ENCODE data around the gene MYO1D.
"Not testable (repeated sequence)": the region's sequence is repeated elsewhere in the genome, so short reads cannot be mapped to it uniquely, and the experiment has no call there.

MYO1D gene

DNA sequence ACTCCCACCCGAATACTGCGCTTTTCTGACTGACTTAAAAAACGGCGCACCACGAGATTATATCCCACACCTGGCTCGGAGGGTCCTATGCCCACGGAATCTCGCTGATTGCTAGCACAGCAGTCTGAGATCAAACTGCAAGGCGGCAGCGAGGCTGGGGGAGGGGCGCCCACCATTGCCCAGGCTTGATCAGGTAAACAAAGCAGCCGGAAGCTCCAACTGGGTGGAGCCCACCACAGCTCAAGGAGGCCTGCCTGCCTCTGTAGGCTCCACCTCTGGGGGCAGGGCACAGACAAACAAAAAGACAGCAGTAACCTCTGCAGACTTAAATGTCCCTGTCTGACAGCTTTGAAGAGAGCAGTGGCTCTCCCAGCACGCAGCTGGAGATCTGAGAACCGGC is 10.5 kb upstream of the MYO1D start:
- not testable (repeated sequence) for DNase-seq

DNA sequence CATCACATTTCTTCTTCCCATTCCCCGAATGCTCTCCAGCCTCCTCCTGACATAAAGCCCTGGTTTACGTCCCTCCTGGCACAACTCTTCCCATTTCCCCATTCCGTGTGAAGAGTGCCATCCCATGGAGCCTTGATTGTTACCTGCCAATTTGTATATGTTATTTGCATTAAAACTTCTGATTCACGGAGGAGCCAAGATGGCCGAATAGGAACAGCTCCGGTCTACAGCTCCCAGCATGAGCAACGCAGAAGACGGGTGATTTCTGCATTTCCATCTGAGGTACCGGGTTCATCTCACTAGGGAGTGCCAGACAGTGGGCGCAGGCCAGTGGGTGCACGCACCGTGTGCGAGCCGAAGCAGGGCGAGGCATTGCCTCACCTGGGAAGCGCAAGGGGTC is 10.0 kb upstream of the MYO1D start:
- not testable (repeated sequence) for DNase-seq

DNA sequence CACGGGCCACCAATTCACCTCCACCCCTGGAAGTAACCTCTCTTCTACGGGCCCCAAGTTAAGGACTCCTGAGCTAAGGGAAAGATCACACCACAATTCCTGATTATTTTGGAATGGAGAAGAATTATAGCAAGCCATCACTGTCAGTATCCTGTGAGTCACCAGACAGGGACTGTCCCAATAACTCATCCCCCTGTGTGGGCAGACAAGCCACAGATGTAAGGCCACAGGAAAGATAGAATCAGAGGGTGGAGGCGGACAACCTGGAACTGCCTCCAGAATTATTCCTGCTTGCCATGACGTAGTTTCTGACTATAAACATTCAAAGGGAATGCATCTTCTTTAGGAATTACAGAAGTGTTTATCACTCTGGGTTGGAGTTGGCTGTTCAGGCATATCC is 5.8 kb upstream of the MYO1D start:
- DNase-seq: no peak

DNA sequence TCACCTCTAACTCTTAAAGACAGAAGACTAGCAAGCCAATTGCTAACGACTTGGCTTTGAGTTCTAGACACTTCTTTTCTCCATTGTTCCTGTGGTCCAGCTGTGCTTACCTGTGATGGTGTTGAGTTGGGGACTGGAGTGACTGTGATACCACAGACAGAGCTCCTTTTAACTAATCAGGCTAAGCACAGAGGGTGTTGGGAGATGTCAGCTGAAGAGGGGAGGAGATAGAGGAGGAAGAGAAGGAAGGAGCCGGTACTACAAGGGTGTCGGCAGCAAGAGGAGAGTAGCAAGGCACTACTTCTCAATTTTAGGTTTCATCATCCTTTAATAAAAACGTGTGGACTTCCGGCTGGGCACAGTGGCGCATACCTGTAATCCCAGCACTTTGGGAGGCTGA is 5.1 kb upstream of the MYO1D start:
- no peak for DNase-seq

DNA sequence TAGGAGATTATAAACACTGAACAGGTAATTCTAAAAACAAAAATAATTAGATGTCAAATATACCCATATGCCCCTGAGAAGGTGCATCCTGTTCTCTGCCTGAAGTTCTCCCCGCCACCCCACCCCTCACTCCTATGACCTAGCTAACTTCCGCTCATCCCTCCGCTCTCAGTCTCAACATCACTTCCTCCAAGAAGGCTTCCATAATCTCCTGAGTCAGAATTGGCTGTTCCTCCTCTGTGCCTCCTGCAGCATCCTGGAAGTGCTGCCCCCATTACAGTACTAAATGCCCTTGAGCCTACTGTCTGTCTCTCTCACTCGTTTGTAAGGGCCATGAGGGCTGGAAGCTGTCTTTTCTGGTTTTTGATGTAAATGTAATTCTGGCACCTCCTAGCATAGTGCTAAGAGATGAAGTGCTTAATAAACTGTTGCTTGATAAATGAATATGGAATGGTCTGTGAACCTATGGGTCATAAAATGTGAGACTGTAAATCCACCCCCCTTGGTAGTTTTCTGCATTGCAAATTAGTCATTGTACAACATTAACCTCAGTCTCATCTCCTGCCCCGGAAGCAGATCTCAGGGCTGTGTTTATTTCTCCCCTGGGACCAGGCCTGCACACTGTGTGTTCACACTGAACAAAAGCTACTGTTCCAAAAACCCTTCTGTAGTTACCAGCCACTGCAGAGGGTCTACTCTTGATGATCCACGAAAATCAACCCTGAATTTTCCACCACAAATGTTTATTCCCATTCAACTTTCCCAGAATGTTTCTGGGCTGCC is 3.9 kb upstream of the MYO1D start:
- no peak for DNase-seq

DNA sequence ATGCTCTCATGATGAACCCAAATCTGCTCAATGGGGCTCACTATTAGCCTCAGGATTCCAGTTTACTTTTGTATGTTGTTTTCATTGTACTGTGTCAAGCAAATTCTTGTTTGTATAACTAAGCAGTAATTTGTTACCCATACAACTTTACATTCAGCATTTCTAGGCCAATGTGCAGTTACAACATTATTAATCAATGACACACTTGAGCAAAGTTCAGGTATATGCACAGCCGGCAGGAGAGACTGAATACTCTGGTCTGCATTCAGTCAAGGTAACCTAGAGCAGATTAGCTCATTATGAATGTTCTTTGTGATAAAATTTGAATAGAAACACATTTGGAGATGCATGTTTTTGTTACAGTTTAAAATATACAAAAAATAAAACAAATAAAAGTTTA is 2.2 kb upstream of the MYO1D start:
- DNase-seq: no peak

DNA sequence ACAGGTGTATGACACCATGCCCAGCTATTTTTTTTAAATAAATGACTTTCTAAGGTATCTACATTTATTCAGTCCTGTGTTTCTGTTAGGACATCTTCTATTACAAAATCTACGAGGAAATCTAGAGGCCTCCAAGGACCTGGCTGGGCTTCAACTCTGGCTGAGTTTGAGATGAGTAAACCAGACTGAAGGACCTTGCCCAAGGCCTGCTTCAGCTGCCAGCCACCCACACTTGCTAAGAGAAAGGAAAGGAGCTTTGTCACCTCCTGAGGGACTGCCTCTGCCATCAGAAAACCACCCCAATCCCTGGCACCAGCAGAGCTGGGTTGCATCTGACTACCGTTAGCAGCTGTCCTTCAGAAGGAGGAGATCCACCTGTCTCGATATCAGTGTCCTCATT is 1.3 kb upstream of the MYO1D start:
- no peak for DNase-seq

DNA sequence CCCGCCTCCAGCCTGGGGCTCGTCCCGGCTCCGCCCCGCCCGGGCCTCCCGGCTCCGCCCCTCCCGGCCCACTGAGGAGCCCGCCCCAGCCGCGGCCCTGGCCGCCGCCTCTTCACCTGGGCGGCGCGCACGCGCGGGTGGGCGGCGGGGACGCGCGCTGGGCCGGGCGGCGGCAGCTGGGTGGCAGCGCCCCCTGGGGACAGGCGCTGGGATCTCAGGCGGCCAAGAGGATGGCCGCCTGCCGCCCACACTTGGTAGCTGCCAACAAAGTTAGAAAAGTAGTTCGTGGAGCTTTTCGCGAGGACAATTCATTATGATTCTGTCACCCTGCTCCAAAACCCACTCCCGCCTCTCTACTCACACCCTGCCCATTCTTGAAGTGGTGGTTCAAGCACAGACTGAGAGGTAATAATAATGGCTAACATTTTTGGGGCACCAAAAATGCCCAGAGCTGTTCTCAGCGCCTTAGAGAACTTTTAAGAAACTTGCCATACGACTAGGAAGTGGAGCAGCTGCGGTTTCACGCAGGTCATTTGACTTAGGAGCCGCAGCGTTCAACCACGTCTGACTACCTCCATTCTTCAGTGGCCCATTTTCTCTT is 340 bp upstream of the MYO1D start:
- peak; percentile 67 for DNase-seq

DNA sequence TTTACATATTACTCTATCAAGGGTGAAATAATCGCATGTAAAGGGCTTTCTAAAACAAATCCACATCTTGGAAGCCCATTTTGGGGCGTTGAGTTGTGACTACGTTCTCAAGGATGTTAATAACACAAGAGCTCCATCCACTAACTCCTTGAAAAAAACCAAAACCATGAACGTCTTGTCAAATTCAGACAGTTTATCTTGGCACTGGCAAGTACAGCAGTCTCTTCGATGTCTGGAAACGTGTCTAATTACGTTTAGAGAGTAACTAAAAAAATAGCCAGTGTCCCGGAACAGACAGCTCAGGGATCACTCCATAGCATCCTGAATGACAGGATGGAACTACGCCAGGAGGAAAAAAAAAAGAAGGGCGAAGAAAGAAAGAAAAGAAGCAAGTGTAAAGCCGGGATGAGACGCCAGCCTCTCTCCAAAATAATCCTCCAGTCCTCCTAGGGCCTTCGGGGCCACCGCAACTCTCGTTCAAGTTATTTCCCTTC is 954 bp downstream of the MYO1D start:
- peak; percentile 11 for DNase-seq

DNA sequence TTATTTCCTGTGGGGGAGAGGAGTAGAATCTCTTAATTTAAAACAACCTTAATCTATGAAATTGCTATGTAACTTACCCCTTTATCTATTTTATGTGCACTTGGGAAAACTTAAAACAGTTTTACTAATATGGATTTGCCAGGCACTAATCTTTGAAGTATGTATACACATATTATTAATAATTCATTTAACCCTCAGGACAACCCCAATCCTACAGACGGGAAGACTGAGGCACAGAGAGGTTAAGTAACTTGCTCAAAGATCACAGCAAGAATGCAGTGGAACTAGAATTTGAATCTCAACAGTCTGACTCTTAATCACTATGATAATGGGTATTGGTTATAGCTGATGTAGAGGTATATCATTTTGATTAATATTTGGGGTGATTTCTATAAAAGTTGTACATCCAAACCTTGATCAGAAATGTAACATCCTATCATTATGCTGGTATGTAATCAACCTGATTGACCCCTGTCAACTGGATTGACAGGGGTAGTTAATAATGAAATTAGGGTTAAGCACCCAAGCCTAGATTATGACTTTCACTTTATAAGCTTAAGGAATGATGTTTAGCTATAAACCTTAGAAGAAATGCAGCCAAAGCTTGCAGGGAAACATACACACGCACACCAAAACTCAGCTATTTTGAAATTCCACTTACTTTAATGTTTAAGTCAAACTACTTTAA is 1.6 kb downstream of the MYO1D start:
- no peak for DNase-seq

DNA sequence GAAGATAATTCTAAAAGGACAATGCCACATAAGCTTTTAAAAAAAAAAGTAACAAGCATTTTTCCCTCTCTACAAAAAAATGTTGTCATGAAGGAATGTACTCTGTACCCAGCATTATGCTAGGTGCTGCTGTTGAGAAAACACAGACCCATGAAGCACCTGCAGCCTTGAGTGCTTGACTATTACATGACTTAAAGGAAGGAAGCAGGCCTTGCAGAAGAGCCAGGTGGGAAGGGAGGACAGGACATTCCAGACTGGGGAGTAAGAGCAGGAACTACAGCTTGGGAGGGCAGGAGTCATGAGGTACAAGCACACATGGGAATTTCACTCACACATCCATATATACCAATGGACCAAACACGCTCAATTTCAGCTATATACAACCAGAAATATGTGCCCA is 3.8 kb downstream of the MYO1D start:
- no peak for DNase-seq

DNA sequence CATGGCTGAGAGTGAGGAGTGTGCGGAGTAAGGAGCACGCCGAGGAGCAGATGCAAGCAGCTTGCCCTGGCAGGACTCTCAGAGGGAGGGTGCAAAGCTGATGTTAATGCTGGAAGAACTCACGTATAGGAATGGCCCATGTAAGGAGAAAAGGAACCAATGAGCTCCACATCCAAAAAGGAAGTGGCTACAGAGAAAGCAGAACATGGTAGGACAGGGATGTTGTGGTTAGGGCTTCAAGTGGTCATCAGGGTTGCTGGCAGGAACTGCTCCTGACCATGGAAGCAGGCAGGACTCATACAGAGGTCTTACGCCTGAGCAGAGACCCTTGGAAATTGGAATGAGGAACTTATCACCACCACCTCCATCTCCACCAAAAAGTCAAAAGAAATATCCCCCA is 5.2 kb downstream of the MYO1D start:
- no peak for DNase-seq

DNA sequence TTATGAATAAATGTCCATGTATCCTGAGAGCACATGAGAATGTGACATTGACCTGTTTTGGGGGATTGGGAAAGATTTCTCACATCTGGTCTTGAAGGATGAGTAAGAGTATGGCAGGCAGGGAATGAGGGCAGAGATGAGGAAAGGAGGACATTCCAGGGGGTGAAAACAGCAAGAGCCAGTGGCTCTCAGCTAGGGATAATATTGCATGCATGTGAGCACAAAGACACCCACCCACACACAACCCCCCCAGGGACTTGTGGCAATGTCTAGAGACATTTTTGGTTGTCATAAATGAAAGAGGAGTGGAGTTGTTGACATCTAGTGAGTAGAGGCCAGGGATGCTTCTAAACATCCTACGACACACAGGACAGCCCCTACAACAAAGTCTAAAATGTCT is 6.0 kb downstream of the MYO1D start:
- DNase-seq: no peak

DNA sequence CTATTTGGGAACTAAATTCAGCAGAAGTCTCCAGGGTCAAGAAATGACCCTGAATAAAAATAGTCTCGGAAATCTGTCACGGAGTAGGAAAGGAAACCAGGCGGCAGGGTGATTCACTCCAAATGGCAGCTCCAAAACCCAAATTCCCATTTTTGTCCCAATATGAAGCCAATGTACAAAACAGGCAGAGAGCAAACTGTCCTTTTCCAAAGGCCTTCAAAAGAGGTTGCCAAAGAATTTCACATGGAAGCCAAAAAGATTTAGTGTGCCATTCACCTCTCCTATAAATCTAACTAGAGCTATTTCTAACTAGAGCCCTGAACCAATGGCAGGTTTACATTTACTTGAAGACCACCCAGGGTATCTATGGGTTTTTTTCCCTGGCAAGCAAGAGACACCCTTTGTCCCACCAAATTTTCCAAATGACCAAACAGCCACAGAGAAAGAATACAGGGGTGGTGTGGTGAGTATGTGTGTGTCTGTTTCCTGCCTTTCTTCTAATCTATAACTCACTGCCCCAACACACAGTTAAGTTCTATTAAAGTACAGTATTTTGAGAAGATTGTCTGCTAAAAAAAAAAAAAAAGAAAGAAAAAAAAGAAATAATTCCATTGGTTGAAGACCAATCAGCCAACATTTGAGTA is 6.8 kb downstream of the MYO1D start:
- no peak for DNase-seq

DNA sequence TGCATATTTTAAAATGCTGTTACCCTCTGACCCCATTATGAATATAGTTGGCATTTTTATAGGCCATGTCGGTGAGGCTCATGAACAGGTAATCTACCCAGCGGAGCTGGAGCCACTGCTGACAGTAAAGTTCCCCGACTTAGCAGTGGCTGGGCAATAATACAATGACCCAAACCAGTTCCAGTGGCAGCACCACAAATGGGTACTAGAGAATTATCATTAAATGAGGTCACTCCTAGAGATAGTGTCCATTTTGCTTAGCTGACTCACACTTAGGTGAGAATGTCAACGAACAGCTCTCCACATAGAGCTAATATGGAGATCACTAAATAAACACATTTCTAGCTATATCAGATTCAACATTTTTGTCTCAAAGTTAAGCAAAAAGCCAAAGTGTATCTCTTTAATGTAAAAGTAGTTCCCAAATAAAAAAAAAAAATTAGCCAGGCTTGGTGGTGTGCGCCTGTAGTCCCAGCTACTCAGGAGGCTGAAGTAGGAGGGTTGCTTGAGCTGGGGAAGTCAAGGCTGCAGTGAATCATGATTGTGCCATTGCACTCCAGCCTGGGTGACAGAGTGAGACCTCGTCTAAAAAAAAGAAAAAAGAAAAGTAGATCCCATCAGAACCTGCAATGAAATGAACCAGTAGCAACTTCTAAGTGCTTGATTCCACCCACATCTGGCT is 7.4 kb downstream of the MYO1D start:
- no peak for DNase-seq

DNA sequence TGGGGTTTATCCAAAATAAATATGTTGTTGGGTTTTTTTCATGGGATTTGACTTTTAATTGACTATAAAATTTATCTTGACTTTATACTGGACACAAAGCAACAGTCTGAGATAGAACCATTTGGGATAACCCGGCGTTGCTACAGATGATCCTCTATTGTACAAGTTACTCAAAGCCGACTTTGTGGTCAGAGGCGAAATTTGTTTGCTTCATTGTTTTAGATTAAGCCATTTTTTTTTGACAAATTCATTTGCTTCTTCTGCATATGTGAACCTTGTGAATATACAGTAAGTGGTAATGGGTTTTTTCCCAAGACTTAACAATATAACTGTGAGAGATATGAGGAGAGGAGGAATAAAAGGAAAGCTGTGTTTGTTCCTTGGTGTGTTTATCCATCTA is 11.8 kb downstream of the MYO1D start:
- DNase-seq: no peak

DNA sequence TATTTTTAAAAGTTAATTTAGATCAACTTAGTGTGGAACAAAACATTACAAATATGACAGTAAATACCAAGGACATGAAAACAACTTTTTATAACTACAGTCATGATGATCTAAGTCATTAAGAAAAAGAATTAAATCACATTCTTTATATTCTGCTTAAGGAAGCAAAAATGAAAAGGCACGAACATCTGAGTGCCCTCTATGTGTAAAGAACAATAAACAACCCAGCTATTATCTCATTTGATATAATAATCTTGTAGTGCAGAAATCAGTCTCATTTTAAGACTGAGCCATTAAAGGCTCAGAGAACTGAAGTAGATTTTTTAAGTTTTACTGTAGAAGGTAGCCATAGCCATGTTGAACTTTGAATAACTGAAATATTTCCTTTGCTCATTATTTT is 13.4 kb downstream of the MYO1D start:
- DNase-seq: no peak

DNA sequence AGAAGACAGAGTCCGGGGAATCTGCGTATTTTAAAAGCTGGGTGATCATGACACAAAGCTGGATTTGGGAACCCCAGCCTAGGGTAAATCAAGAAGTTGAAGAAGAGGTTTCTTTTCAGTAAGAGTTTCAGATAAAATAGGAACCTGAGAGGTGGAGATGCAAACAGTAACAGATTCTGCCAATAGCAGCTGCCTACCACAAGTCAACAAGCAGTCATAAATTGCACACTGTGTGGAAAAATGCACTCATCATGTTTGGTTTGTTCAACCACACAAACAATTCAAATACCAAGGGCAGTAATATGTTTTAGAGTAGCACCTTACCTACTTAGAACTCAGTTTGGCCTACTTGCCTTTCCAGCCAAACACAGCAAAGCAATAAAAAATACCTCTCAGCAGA is 14.0 kb downstream of the MYO1D start:
- DNase-seq: no peak

DNA sequence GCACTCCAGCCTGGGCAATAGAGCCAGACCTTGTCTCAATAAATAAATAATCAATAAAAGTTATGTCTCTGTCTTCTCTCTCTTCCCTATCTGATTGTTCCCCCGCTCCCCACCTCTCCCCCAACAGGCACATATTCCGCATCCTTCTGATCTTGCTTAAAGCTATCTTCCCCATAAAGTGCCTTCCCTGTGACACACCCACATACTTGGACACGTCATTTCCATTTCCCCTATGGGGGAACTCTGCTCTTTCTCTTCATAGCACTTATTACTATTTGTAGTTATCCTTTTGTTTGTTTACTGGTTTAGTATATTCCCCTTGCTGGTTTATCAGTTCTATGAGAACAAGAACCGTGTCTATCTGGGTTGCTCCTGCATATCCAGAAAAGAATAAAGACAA is 14.9 kb downstream of the MYO1D start:
- DNase-seq: no peak

DNA sequence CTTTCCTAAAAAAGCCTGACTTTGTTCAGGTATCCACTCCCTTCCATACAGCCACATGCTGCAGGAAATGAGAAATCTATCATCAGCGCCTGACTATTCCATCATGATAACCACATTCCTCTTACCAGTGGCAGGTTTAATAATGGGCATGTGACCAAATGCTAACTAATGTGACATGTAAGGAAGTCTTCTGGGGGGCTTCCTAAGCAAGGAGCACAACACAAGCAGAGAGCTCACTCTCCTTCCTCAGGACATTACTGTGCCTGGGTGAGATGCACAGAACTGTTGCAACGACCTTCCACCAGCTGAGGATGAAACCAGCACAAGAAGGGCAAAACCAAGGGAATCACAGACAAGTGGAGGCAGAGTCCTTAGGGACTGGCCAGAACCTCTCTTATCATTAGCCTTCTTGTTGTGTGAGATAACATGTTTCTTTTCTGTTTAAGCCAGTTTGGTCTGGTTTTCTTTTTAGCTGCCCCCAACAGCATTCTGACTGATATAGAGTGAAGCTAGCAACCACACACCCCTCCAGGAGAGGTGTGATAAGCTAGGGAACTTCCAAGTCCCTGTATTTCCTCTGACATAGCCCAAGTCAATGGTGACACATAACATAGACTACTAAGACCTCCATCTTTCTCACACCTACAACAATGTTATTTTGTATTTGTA is 16.9 kb downstream of the MYO1D start:
- no peak for DNase-seq

DNA sequence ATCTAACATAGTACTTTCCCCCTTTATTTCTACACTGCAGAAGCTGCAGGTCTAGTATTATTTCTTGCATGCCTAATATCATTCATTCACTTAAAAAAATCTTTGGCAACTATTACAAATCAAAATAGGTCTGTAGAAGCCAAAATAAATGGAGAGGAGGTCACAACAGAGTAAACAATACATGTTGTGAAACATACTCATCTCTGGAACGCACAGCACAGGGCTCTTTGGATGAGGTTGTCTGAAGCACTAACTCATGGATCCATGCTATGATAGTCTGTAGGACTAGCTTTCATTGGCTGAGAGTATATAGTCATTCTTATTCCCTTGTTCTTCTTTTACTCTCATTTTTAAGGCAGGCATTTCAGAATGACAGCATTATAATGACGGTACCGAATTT is 21.3 kb downstream of the MYO1D start:
- DNase-seq: no peak

DNA sequence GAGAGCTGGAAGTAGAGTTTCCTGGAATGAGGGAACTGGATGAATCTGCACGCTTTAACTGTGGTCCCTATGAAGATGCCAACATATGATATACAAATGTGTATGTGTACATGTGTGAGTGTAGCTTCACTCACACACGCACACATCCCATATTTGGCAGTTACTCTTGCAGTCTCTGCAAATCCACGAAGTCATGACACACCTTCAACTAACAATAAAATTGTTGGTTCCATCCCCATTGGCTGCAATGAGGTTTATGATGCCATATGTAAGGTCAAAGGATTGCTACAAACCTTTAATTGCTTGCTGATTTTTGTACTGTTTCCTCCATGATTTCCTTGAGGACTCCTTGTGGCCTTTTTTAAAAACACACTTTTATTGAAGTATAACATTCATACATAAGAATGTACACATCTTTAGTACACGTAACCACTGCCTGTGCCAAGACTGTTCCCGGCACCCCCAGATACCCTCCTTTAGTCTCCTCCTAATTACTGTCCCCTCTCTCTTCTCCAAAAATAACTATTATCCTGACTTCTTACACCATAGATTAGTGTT is 22.0 kb downstream of the MYO1D start:
- DNase-seq: no peak
